ENCODE measurements around the gene FGF2. TPM values are rescaled to one million over a fixed set of nuclear protein-coding genes. Genes with fewer than 3 reads are reported as not detected.

FGF2 gene
- total RNA-seq, 1 donor: 86.5 TPM

DNA sequence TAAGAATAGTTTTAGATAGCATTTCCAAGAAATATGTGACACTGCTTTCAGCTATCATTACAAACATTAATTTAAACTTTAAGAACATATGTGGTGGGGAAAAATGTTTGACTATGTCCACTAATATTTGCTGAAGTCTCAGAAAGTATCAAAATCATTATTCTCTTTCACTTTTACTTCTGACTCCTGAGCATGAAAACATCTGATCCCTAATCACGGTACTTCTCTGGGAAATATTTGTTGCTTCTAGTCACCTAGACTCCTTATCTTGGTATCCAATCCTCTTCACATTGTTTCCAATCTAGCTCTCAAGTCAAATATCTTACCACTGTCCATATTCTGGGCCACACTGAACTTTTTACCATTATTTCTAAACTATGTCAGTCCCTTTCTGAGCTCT lies 85.0 kb downstream of the FGF2 start:
- Histone ChIP-seq H4K20me1 (ENCODE audit: insufficient read depth, low read length) (no peaks in the 10 kb centered on the region), H3K27me3 (ENCODE audit: insufficient read depth, low read length) (no peaks in the 10 kb centered on the region), H3K9me3 (ENCODE audit: low read depth, low read length) (no peaks in the 10 kb centered on the region), H3K79me2 (ENCODE audit: insufficient read depth, low read length) (no peaks in the 10 kb centered on the region), H3K27ac (ENCODE audit: low read depth, low read length) (no peak overlapping the region), H3K4me2 (ENCODE audit: insufficient read depth, low read length) (no peak overlapping the region), H3K4me3 (ENCODE audit: insufficient read depth, low read length) (no peak overlapping the region), H3K4me1 (ENCODE audit: insufficient read depth, low read length) (peaks cover 24% of the 10 kb centered on the region), H3K36me3 (ENCODE audit: insufficient read depth, low read length) (no peaks in the 10 kb centered on the region), H2AFZ (ENCODE audit: low read length) (no peak overlapping the region)
- TF ChIP-seq CTCF (IDR thresholded peaks at IDR 0.05; ENCODE audit: extremely low read depth, low read depth, low read length): no peak
- no peak for DNase-seq (ENCODE audit: insufficient read length, low spot score, missing footprints)

GRCh38 chr4:122912810-122913575 lies 86.4 kb downstream of the FGF2 start:
- no peak for DNase-seq (ENCODE audit: insufficient read length, low spot score, missing footprints)
- Histone ChIP-seq H3K27ac (ENCODE audit: low read depth, low read length) (peak overlapping the region; percentile 26), H3K4me1 (ENCODE audit: insufficient read depth, low read length) (peaks cover 27% of the 10 kb centered on the region), H3K9me3 (ENCODE audit: low read depth, low read length) (no peaks in the 10 kb centered on the region), H3K36me3 (ENCODE audit: insufficient read depth, low read length) (no peaks in the 10 kb centered on the region), H3K79me2 (ENCODE audit: insufficient read depth, low read length) (no peaks in the 10 kb centered on the region), H3K27me3 (ENCODE audit: insufficient read depth, low read length) (no peaks in the 10 kb centered on the region), H2AFZ (ENCODE audit: low read length) (peak overlapping the region; percentile 40), H4K20me1 (ENCODE audit: insufficient read depth, low read length) (no peaks in the 10 kb centered on the region), H3K4me3 (ENCODE audit: insufficient read depth, low read length) (no peak overlapping the region), H3K4me2 (ENCODE audit: insufficient read depth, low read length) (no peak overlapping the region)
- no peak for TF ChIP-seq CTCF (IDR thresholded peaks at IDR 0.05; ENCODE audit: extremely low read depth, low read depth, low read length)

DNA sequence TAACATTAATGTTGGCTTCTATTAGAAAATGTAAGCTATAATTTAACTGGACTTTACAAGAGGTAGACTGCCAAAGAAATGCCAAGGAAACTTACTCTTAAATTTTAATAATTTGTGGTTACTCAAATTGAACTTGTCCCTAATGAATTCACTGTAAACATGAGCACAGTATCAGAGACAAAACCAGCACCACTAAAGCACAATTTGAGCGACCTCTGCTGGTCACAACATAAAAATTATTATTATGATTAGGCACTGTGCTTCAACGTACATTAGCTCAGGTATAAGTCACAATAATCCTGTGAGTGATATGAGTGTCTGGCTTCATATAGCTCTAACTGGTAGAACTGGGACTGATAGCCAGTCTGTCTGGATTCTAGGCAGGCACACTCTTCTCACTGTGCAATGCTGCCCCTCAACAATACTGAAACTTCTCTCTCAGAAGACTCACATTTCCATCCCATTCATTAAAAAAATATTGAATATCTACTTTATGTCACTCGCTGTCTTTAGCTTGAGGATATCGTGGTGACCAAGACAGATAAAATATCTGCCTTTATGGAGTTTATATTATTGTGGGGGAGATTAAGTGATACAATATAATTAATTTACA lies 87.8 kb downstream of the FGF2 start:
- Histone ChIP-seq H3K4me2 (ENCODE audit: insufficient read depth, low read length) (peak overlapping the region; percentile 77), H4K20me1 (ENCODE audit: insufficient read depth, low read length) (no peaks in the 10 kb centered on the region), H3K4me3 (ENCODE audit: insufficient read depth, low read length) (peak overlapping the region; percentile 30), H2AFZ (ENCODE audit: low read length) (peak overlapping the region; percentile 75), H3K27me3 (ENCODE audit: insufficient read depth, low read length) (no peaks in the 10 kb centered on the region), H3K9me3 (ENCODE audit: low read depth, low read length) (no peaks in the 10 kb centered on the region), H3K27ac (ENCODE audit: low read depth, low read length) (peak overlapping the region; percentile 55), H3K36me3 (ENCODE audit: insufficient read depth, low read length) (no peaks in the 10 kb centered on the region), H3K4me1 (ENCODE audit: insufficient read depth, low read length) (peaks cover 27% of the 10 kb centered on the region), H3K79me2 (ENCODE audit: insufficient read depth, low read length) (peaks cover 4% of the 10 kb centered on the region)
- DNase-seq (ENCODE audit: insufficient read length, low spot score, missing footprints): no peak
- peak; percentile 30 for TF ChIP-seq CTCF (IDR thresholded peaks at IDR 0.05; ENCODE audit: extremely low read depth, low read depth, low read length)

GRCh38 chr4:122914938-122915337 lies 88.3 kb downstream of the FGF2 start:
- H3K27ac ChIP-seq (ENCODE audit: low read depth, low read length): peak overlapping the region; percentile 55
- no peaks in the 10 kb centered on the region for H3K27me3 ChIP-seq (ENCODE audit: insufficient read depth, low read length)
- H3K9me3 ChIP-seq (ENCODE audit: low read depth, low read length): no peaks in the 10 kb centered on the region
- no peaks in the 10 kb centered on the region for H3K36me3 ChIP-seq (ENCODE audit: insufficient read depth, low read length)
- peaks cover 27% of the 10 kb centered on the region for H3K4me1 ChIP-seq (ENCODE audit: insufficient read depth, low read length)
- no peak for TF ChIP-seq CTCF (IDR thresholded peaks at IDR 0.05; ENCODE audit: extremely low read depth, low read depth, low read length)
- H3K4me3 ChIP-seq (ENCODE audit: insufficient read depth, low read length): no peak overlapping the region
- H4K20me1 ChIP-seq (ENCODE audit: insufficient read depth, low read length): no peaks in the 10 kb centered on the region
- DNase-seq (ENCODE audit: insufficient read length, low spot score, missing footprints): peak; percentile 75
- peak overlapping the region; percentile 75 for H2AFZ ChIP-seq (ENCODE audit: low read length)
- H3K4me2 ChIP-seq (ENCODE audit: insufficient read depth, low read length): peak overlapping the region; percentile 77
- H3K79me2 ChIP-seq (ENCODE audit: insufficient read depth, low read length): peaks cover 7% of the 10 kb centered on the region
